H1 (cell line): ENCODE results near the gene RAB3B. TPM values are rescaled to one million over a fixed set of nuclear protein-coding genes. Genes with fewer than 3 reads are reported as not detected.
A peak's percentile ranks its signal among the peaks of the same experiment; 100 is the strongest.

Experiments
- ASH2L ChIP-seq: fragments of 200-600, 300-600 bp; sonication (generic); IDR thresholded peaks from one replicate; pipeline ENCODE4 v1.7.1; 2017; ENCODE audit warnings: low read length
- BACH1 ChIP-seq: IDR thresholded peaks from 2 replicates; pipeline ENCODE4 v1.6.1; 2012; ENCODE audit warnings: low read length, improper control_type of control experiment
- CBX5 ChIP-seq: fragments of 300-800, 300-1000 bp; sonication (generic); IDR thresholded peaks from 2 replicates; pipeline ENCODE4 v1.7.1; 2016; ENCODE audit warnings: antibody characterized with exemption, low read length, low read depth
- CBX8 ChIP-seq: fragments of 300-800, 300-1000 bp; sonication (generic); IDR thresholded peaks from 2 replicates; pipeline ENCODE4 v1.7.1; 2016; ENCODE audit warnings: low read depth, low read length, borderline replicate concordance
- CEBPB ChIP-seq: IDR thresholded peaks from 2 replicates; pipeline ENCODE4 v1.6.1; 2012; ENCODE audit warnings: low read depth, low read length
- CREB1 ChIP-seq: IDR thresholded peaks from 2 replicates; pipeline ENCODE4 v1.6.1; 2012; ENCODE audit warnings: inconsistent platforms
- CTBP2 ChIP-seq: IDR thresholded peaks from 2 replicates; pipeline ENCODE4 v1.7.0; 2011; ENCODE audit warnings: borderline replicate concordance, mild to moderate bottlenecking, moderate library complexity, mixed read lengths, low read length; ENCODE audit not compliant: insufficient read depth, insufficient read length
- EP300 ChIP-seq, 2 experiments: IDR thresholded peaks; 1 replicate in 1 of 2; 2 replicates in 1 of 2; pipeline ENCODE4 v1.6.1; 2011 to 2012; ENCODE audit warnings: low read depth in 2 of 2, low read length in 2 of 2, mild to moderate bottlenecking in 2 of 2, borderline replicate concordance in 1 of 2, inconsistent platforms in 1 of 2, moderate library complexity in 1 of 2
- EZH2 ChIP-seq: fragments of 200-600 bp; sonication (generic); IDR thresholded peaks from 2 replicates; pipeline ENCODE4 v1.7.1; 2012; ENCODE audit warnings: low read depth, mild to moderate bottlenecking, moderate library complexity, low read length, inconsistent platforms; ENCODE audit not compliant: severe bottlenecking
- HDAC2 ChIP-seq, 2 experiments: fragments of 300-600 bp in 1 of 2; sonication (generic) in 1 of 2; IDR thresholded peaks; 2 replicates each; pipeline ENCODE4 v1.6.1; 2011 to 2012; ENCODE audit warnings: low read depth in 2 of 2, low read length in 2 of 2, mild to moderate bottlenecking in 2 of 2, moderate library complexity in 2 of 2, borderline replicate concordance in 1 of 2, inconsistent platforms in 1 of 2
- HDAC6 ChIP-seq: IDR thresholded peaks from one replicate; pipeline ENCODE4 v1.7.1; 2012; ENCODE audit warnings: low read depth, mild to moderate bottlenecking, inconsistent platforms, low read length, moderate library complexity
- JUN ChIP-seq: IDR thresholded peaks from 2 replicates; pipeline ENCODE4 v1.6.1; 2011; ENCODE audit warnings: low read depth, mild to moderate bottlenecking, improper control_type of control experiment, low read length
- JUND ChIP-seq: IDR thresholded peaks from 2 replicates; pipeline ENCODE4 v1.6.1; 2011; ENCODE audit warnings: mild to moderate bottlenecking, improper control_type of control experiment, low read length
- KDM5A ChIP-seq: fragments of 200-600 bp; IDR thresholded peaks from 2 replicates; pipeline ENCODE4 v1.7.1; 2012; ENCODE audit warnings: mild to moderate bottlenecking, low read length, inconsistent platforms, mixed read lengths
- NANOG ChIP-seq: IDR thresholded peaks from 2 replicates; pipeline ENCODE4 v1.6.1; 2011; ENCODE audit warnings: low read length, low read depth, mild to moderate bottlenecking, inconsistent platforms; ENCODE audit not compliant: insufficient read depth, poor library complexity, severe bottlenecking
- NRF1 ChIP-seq: IDR thresholded peaks from 2 replicates; pipeline ENCODE4 v1.6.1; 2011; ENCODE audit warnings: mild to moderate bottlenecking, low read depth, low read length, improper control_type of control experiment
- POLR2A ChIP-seq, 2 experiments: IDR thresholded peaks; 1 replicate in 1 of 2; 2 replicates in 1 of 2; pipeline ENCODE4 v1.6.1; 2011; ENCODE audit warnings: low read depth in 2 of 2, low read length in 2 of 2, mild to moderate bottlenecking in 2 of 2; ENCODE audit errors: control extremely low read depth in 1 of 2
- RFX5 ChIP-seq: IDR thresholded peaks from 2 replicates; pipeline ENCODE4 v1.6.1; 2011; ENCODE audit warnings: low read depth, low read length, improper control_type of control experiment, borderline replicate concordance
- SIRT6 ChIP-seq: IDR thresholded peaks from one replicate; pipeline ENCODE4 v1.7.1; 2012; ENCODE audit warnings: low read length, inconsistent platforms
- SP1 ChIP-seq: IDR thresholded peaks from 2 replicates; pipeline ENCODE4 v1.6.1; 2011; ENCODE audit warnings: low read depth, low read length
- SP2 ChIP-seq: IDR thresholded peaks from 2 replicates; pipeline ENCODE4 v1.6.1; 2012; ENCODE audit warnings: mild to moderate bottlenecking, low read length, inconsistent platforms
- SRF ChIP-seq: IDR thresholded peaks from 2 replicates; pipeline ENCODE4 v1.6.1; 2011; ENCODE audit warnings: mild to moderate bottlenecking, low read depth, low read length, moderate library complexity
- SUZ12 ChIP-seq: fragments of 200-600 bp; sonication (generic); IDR thresholded peaks from 2 replicates; pipeline ENCODE4 v1.6.1; 2012; ENCODE audit warnings: mild to moderate bottlenecking, inconsistent platforms, low read length, moderate library complexity, mixed read lengths
- TAF7 ChIP-seq: optimal IDR thresholded peaks from 2 replicates; pipeline ENCODE3; 2011; ENCODE audit warnings: low read depth, mild to moderate bottlenecking, inconsistent platforms, low read length, moderate library complexity, borderline replicate concordance
- TBP ChIP-seq: IDR thresholded peaks from 2 replicates; pipeline ENCODE4 v1.6.1; 2011; ENCODE audit warnings: low read depth, low read length, improper control_type of control experiment
- YY1 ChIP-seq: IDR thresholded peaks from 2 replicates; pipeline ENCODE4 v1.6.1; 2011; ENCODE audit warnings: low read depth, mild to moderate bottlenecking, low read length
- polyA plus RNA-seq, 7 experiments: library from polyadenylated mRNA; depleted of rRNA in 3 of 7; stranded (reverse) in 5 of 7; unstranded in 2 of 7; fragments of >200 nt in 5 of 7; fragments of 200-250 nt in 2 of 7; gene quantifications; 1 replicate in 5 of 7; 2 replicates in 1 of 7; 4 replicates in 1 of 7; pipeline versions ENCODE4 v1.2.1 to v1.2.3, GENCODE V29; 2011 to 2013; ENCODE audit warnings: missing spikeins in 2 of 7, mixed read lengths in 2 of 7
- total RNA-seq: library from RNA; stranded (reverse); fragmentation: NEBNext Ultra II Directional; extraction: Animal tissue kit (Norgen Biotek cat#: 25700); gene quantifications from 2 replicates; pipeline ENCODE4 v1.2.1, GENCODE V29; 2021
- TF ChIP-seq, protein P1 (sequence below): IDR thresholded peaks from 2 replicates; pipeline ENCODE4 v1.6.1; 2012; ENCODE audit warnings: inconsistent platforms

Gene RAB3B
- total and polyA plus RNA-seq, 2 of the 8 experiments (the other 6 are each of a cell fraction or from before 2014, with no cell fraction given): 12.5 to 36.8 TPM

- TF ChIP-seq ASH2L (peak; percentile 66), SIRT6 (no peak), HDAC2 (IDR thresholded peaks at IDR 0.05; ENCODE audit: borderline replicate concordance in 1 of 2, low read depth in 2 of 2, low read length in 2 of 2) (no peak), CEBPB (no peak), JUN (no peak), HDAC6 (no peak), TAF7 (peak; percentile 71), EZH2 (no peak), SP1 (peak; percentile 39; the same call in 1 of the 2 replicates), YY1 (no peak), SUZ12 (no peak), JUND (no peak), CBX5 (no peak), POLR2A (IDR thresholded peaks at IDR 0.05; ENCODE audit: control extremely low read depth in 1 of 2, low read depth in 2 of 2, low read length in 2 of 2) (peak in 1 of 2 experiments; percentile 78; a peak in 2 of 3 replicates), KDM5A (no peak), NRF1 (no peak), RFX5 (no peak), NANOG (peak; percentile 1), EP300 (IDR thresholded peaks at IDR 0.05; ENCODE audit: borderline replicate concordance in 1 of 2, low read depth in 2 of 2, low read length in 2 of 2) (no peak), BACH1 (no peak), SP2 (no peak), SRF (no peak), CTBP2 (no peak), TBP (peak; percentile 75), CBX8 (no peak), CREB1 (no peak)
- TF ChIP-seq, protein P1, sequence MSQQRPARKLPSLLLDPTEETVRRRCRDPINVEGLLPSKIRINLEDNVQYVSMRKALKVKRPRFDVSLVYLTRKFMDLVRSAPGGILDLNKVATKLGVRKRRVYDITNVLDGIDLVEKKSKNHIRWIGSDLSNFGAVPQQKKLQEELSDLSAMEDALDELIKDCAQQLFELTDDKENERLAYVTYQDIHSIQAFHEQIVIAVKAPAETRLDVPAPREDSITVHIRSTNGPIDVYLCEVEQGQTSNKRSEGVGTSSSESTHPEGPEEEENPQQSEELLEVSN: no peak
These were observed at the start of gene RAB3B (continued) for GRCh38 chr1:51990478-51990965.
